A673 (cell line): Measurements from ENCODE around the gene TRAF5. TPM values are rescaled to one million over a fixed set of nuclear protein-coding genes. Genes with fewer than 3 reads are reported as not detected.
"Not testable (repeated sequence)": the region's sequence is repeated elsewhere in the genome, so short reads cannot be mapped to it uniquely, and the experiment has no call there.

Experiments used
- BruUV-seq: library from RNA; stranded (reverse); fragments of 400-500 nt; replicated peaks from 2 replicates; lab custom pipeline; 2021; lab: Mats Ljungman, UMichigan
- CTCF ChIA-PET: fragments of 300-600 bp; sonication (Branson Sonifier 250); formaldehyde crosslinking; loops from one replicate; lab custom pipeline; 2022; ENCODE audit warnings: antibody characterized with exemption; lab: Charles Lee
- POLR2A ChIA-PET: fragments of 300-600 bp; sonication (Branson Sonifier 250); formaldehyde crosslinking; loops from one replicate; lab custom pipeline; 2022; ENCODE audit warnings: antibody characterized with exemption; ENCODE audit not compliant: low non-redundant PET; lab: Charles Lee
- DNase-seq: peaks from one replicate; pipeline ENCODE4 v3.0.0-alpha.2; 2015; ENCODE audit warnings: low spot score
- H3K27ac ChIP-seq: fragments of 200-600 bp; sonication (generic); 2 replicates; pipeline ENCODE4 v1.5.1; 2016; ENCODE audit warnings: mixed run types, low read depth, mild to moderate bottlenecking, mixed read lengths, antibody characterized with exemption, low read length; ENCODE audit not compliant: poor library complexity, severe bottlenecking
- H3K27me3 ChIP-seq: fragments of 200-600 bp; sonication (generic); replicated peaks from 2 replicates; pipeline ENCODE4 v1.6.1; 2017; ENCODE audit warnings: mixed run types, low read depth, mild to moderate bottlenecking, mixed read lengths, antibody characterized with exemption, low read length; ENCODE audit not compliant: insufficient read depth, poor library complexity
- H3K36me3 ChIP-seq: fragments of 200-600 bp; sonication (generic); 2 replicates; pipeline ENCODE4 v1.6.1; 2016; ENCODE audit warnings: mixed run types, mild to moderate bottlenecking, mixed read lengths, antibody characterized with exemption, low read length; ENCODE audit not compliant: insufficient read depth, poor library complexity, severe bottlenecking
- H3K4me1 ChIP-seq: fragments of 200-600 bp; sonication (generic); 2 replicates; pipeline ENCODE4 v1.6.1; 2017; ENCODE audit warnings: mixed run types, mild to moderate bottlenecking, mixed read lengths, antibody characterized with exemption, low read length; ENCODE audit not compliant: insufficient read depth, poor library complexity, severe bottlenecking
- H3K4me3 ChIP-seq: fragments of 200-600 bp; sonication (generic); 2 replicates; pipeline ENCODE4 v1.5.1; 2016; ENCODE audit warnings: low read depth, mixed run types, mild to moderate bottlenecking, mixed read lengths, low read length; ENCODE audit not compliant: poor library complexity, severe bottlenecking
- H3K9me3 ChIP-seq: fragments of 200-600 bp; sonication (generic); 2 replicates; pipeline ENCODE4 v1.6.1; 2016; ENCODE audit warnings: mixed run types, low read depth, mild to moderate bottlenecking, mixed read lengths, antibody characterized with exemption, low read length; ENCODE audit not compliant: poor library complexity, severe bottlenecking
- EZH2 ChIP-seq: fragments of 200-600 bp; sonication (generic); IDR thresholded peaks from 2 replicates; pipeline ENCODE4 v1.6.1; 2017; ENCODE audit warnings: borderline replicate concordance, low read depth, mild to moderate bottlenecking, mixed read lengths, antibody characterized with exemption, low read length; ENCODE audit not compliant: poor library complexity, severe bottlenecking
- intact Hi-C: fragments of 100-400 bp; cut with micrococcal nuclease; formaldehyde crosslinking; loops from one replicate; pipeline ENCODE4 v1.10.0; 2022; ENCODE audit not compliant: unreplicated experiment
- total RNA-seq: library from RNA; stranded (reverse); gene quantifications from 2 replicates; pipeline ENCODE4 v1.2.3, GENCODE V29; 2021
- TF ChIP-seq, protein P1 (sequence below): fragments of 300-800, 200-600 bp; sonication (generic); conservative IDR thresholded peaks from 2 replicates; pipeline ENCODE4 v1.5.1; 2017; ENCODE audit warnings: low read depth, mild to moderate bottlenecking, antibody characterized with exemption, low read length, moderate library complexity, mixed read lengths

Gene TRAF5
- total RNA-seq, 1 experiment from 2014 or later = 7.1 TPM

DNA sequence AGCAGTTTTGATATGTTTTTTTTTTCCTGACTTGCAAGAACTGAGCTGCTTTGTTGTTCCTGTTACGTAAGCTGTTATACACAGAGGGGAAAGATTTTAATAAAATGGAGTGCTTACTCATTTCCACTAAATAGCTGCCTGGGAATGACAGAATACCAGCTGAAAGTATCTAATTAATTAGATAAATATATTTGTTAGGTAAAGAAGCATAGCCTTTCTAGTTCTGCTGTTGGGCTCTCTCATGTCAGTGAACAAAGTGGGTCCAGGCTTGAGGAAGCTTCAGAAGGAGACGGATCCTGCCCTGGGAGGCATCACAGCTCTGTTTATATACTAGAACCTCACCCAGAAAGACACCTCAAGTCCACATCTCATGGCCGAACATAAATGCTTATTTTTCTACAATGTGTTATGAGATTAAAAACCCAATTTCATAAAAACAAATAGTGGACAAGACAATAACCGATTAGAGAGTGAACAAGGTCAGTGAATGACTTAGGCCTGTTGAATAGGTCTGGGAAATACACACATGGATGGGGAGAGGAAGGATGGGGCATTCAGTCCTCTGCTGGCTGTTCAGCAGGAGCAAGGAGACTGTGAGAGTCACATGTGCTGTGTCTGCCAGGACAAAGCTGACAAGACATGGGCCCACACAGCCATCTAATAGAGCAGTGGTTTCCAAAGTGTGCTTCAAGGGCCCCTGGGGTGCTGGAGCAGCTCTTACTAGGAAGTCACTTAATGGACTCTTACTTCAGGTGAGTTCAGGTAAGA, 20.6 kb downstream of the TRAF5 start:
- CTCF ChIA-PET = no interaction called here
- no peak for TF ChIP-seq EZH2
- TF ChIP-seq, protein P1, sequence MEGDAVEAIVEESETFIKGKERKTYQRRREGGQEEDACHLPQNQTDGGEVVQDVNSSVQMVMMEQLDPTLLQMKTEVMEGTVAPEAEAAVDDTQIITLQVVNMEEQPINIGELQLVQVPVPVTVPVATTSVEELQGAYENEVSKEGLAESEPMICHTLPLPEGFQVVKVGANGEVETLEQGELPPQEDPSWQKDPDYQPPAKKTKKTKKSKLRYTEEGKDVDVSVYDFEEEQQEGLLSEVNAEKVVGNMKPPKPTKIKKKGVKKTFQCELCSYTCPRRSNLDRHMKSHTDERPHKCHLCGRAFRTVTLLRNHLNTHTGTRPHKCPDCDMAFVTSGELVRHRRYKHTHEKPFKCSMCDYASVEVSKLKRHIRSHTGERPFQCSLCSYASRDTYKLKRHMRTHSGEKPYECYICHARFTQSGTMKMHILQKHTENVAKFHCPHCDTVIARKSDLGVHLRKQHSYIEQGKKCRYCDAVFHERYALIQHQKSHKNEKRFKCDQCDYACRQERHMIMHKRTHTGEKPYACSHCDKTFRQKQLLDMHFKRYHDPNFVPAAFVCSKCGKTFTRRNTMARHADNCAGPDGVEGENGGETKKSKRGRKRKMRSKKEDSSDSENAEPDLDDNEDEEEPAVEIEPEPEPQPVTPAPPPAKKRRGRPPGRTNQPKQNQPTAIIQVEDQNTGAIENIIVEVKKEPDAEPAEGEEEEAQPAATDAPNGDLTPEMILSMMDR = no peak

DNA sequence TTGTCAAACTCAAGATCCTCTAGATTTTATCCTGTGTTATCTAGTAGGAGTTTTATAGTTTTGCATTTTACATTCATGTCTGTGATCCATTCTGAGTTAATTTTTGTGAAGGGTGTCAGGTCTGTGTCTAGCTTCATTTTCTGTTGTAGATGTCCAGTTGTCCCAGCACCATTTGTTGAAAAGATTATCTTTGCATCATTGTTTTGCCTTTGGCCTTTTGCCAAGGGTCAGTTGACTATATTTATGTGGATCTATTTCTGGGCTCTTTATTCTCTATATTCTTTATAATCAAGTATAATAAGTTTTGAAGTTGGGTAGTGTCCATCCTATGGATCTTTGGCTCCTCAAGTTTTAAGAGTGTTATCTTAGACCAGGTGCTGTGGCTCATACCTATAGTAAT, 21.9 kb downstream of the TRAF5 start:
- peaks cover 10% of the 10 kb centered on the region for H3K4me1 ChIP-seq
- no peaks in the 10 kb centered on the region for H3K36me3 ChIP-seq
- no peak for DNase-seq
- no peaks in the 10 kb centered on the region for H3K9me3 ChIP-seq
- POLR2A ChIA-PET = no interaction called here
- H3K27me3 ChIP-seq = no peaks in the 10 kb centered on the region
- CTCF ChIA-PET = no interaction called here
- H3K4me3 ChIP-seq = no peak overlapping the region
- intact Hi-C loops = no loop called here
- no TSS peak for BruUV-seq
- no peak for TF ChIP-seq EZH2
- H3K27ac ChIP-seq = no peak overlapping the region

More for the DNA sequence above, 20.6 kb downstream of the TRAF5 start:
- no peaks in the 10 kb centered on the region for H3K27me3 ChIP-seq
- no peak overlapping the region for H3K27ac ChIP-seq
- H3K36me3 ChIP-seq = no peaks in the 10 kb centered on the region
- intact Hi-C loops = no loop called here
- H3K9me3 ChIP-seq = no peaks in the 10 kb centered on the region
- no TSS peak for BruUV-seq
- POLR2A ChIA-PET = no interaction called here
- H3K4me1 ChIP-seq = peaks cover 10% of the 10 kb centered on the region
- H3K4me3 ChIP-seq = no peak overlapping the region
- no peak for DNase-seq

DNA sequence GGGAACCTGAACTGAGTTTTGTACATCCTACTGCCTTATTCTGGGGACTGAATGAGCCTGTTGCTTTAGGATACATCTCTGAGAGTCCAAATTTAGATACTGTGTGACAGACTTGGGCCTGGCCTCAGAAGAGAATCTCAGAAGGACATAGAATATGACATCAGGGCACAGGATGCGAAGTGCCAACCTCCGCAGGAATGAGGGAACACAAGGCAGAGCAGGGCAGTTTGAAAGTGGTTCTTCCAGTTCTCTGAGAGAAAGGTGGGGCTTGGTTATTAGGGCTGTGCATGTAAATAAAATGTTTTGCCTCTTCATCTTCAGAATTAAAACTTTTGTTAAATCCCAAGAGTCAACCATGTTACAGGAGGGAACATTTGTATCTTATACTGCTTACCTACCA, 23.1 kb downstream of the TRAF5 start:
- ChIA-PET POLR2A (no interaction called here), CTCF (no interaction called here)
- no peaks in the 10 kb centered on the region for H3K27me3 ChIP-seq
- DNase-seq = no peak
- peaks cover 10% of the 10 kb centered on the region for H3K4me1 ChIP-seq
- intact Hi-C loops = no loop called here
- no peaks in the 10 kb centered on the region for H3K9me3 ChIP-seq
- no peak overlapping the region for H3K4me3 ChIP-seq
- no TSS peak for BruUV-seq
- H3K27ac ChIP-seq = no peak overlapping the region
- TF ChIP-seq, protein P1 = no peak
- TF ChIP-seq EZH2 = no peak
- H3K36me3 ChIP-seq = no peaks in the 10 kb centered on the region

DNA sequence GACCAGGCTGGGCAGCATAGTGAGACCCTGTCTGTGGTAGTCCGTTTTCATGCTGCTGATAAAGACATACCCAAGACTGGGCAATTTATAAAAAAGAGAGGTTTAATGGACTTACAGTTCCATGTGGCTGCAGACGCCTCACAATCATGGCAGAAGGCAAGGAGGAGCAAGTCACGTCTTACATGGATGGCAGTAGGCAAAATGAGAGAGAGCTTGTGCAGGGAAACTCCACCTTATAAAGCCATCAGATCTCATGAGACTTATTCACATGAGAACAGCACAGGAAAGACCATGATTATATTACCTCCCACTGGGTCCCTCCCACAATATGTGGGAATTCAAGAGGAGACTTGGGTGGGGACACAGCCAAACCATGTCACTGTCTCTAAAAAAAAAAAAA, 25.4 kb downstream of the TRAF5 start:
- H3K27ac ChIP-seq, H3K4me3 ChIP-seq, POLR2A ChIA-PET, CTCF ChIA-PET, BruUV-seq, H3K4me1 ChIP-seq, H3K36me3 ChIP-seq, H3K27me3 ChIP-seq, intact Hi-C loops, DNase-seq, H3K9me3 ChIP-seq: not testable (repeated sequence)
